OCI-LY3 (cell line): ENCODE data around the gene PRUNE2.

Source experiments
- H2AFZ ChIP-seq: fragments of 200-600, 300-600 bp; shearing (Covaris generic); 2 replicates; pipeline ENCODE4 v1.6.0; 2014; ENCODE audit warnings: antibody characterized with exemption, low read depth, low read length
- H3K27ac ChIP-seq: fragments of 200-600, 300-600 bp; sonication (generic); 2 replicates; pipeline ENCODE4 v1.5.1; 2014; ENCODE audit warnings: mild to moderate bottlenecking, low read length, moderate library complexity, mixed read lengths
- H3K27me3 ChIP-seq: fragments of 200-600, 300-600 bp; sonication (generic); 2 replicates; pipeline ENCODE4 v1.6.1; 2014; ENCODE audit warnings: low read depth, low read length, mixed read lengths
- H3K36me3 ChIP-seq: fragments of 200-600, 300-600 bp; sonication (generic); replicated peaks from 2 replicates; pipeline ENCODE3; 2014; ENCODE audit warnings: low read depth, low read length, mixed read lengths
- H3K4me1 ChIP-seq: fragments of 300-600, 200-600 bp; sonication (generic); 2 replicates; pipeline ENCODE4 v1.6.1; 2014; ENCODE audit warnings: low read length, mixed read lengths
- H3K4me2 ChIP-seq: fragments of 200-600, 300-600 bp; sonication (generic); 2 replicates; pipeline ENCODE4 v1.6.1; 2014; ENCODE audit warnings: low read length, mixed read lengths
- H3K4me3 ChIP-seq: fragments of 300-600, 200-600 bp; sonication (generic); 2 replicates; pipeline ENCODE4 v1.5.1; 2014; ENCODE audit warnings: antibody characterized with exemption, mild to moderate bottlenecking, low read length, moderate library complexity
- H3K79me2 ChIP-seq: fragments of 300-600, 200-600 bp; shearing (Covaris generic); 2 replicates; pipeline ENCODE4 v1.6.1; 2014; ENCODE audit warnings: mild to moderate bottlenecking, low read length, mixed read lengths
- H3K9ac ChIP-seq: fragments of 300-600, 200-600 bp; shearing (Covaris generic); 2 replicates; pipeline ENCODE4 v1.6.0; 2014; ENCODE audit warnings: mild to moderate bottlenecking, low read length, moderate library complexity
- H3K9me3 ChIP-seq: fragments of 200-600, 300-600 bp; shearing (Covaris generic); 2 replicates; pipeline ENCODE4 v1.6.1; 2014; ENCODE audit warnings: low read length, mixed read lengths; ENCODE audit not compliant: insufficient read depth
- H4K20me1 ChIP-seq: fragments of 200-600, 300-600 bp; sonication (generic); 2 replicates; pipeline ENCODE4 v1.6.1; 2016; ENCODE audit warnings: low read length, mixed read lengths; ENCODE audit not compliant: insufficient read depth
- CTCF ChIP-seq: fragments of 200-600, 300-600 bp; sonication (generic); IDR thresholded peaks from 2 replicates; pipeline ENCODE4 v1.5.1; 2014; ENCODE audit warnings: antibody characterized with exemption, low read length, low read depth
- EZH2phosphoT487 ChIP-seq: fragments of 200-600 bp; shearing (Covaris generic); IDR thresholded peaks from 2 replicates; pipeline ENCODE4 v1.6.1; 2018; ENCODE audit warnings: antibody characterized with exemption, mixed run types, low read depth

Gene PRUNE2

DNA sequence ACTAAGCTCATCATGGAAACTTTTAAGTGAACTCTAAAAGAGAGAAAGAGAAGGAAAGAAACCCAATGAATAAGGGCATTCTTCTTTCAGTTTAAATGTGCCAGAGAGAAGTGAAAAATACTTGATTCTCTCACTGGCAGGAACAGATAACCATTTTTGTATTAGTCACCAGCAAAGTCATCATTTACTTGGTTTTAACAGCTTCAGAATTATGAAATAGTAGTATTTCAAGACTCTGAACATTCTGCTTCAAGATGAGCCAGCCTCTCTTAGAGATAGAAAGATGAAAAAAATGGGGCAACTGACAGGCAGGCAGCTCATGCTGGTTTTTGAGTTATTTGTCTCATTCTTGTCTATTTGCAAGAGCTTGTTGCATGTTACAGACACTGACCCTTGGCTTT is 343.4 kb downstream of the PRUNE2 start:
- Histone ChIP-seq H3K27ac (no peak overlapping the region), H3K9me3 (no peaks in the 10 kb centered on the region), H3K4me1 (peaks cover 16% of the 10 kb centered on the region), H3K4me2 (peak overlapping the region; percentile 27; the same call in 1 of the 2 replicates), H3K36me3 (no peaks in the 10 kb centered on the region), H3K79me2 (no peaks in the 10 kb centered on the region), H3K27me3 (peaks cover 47% of the 10 kb centered on the region), H4K20me1 (no peaks in the 10 kb centered on the region), H3K4me3 (no peak overlapping the region), H2AFZ (no peak overlapping the region), H3K9ac (no peak overlapping the region)
- no peak for TF ChIP-seq EZH2phosphoT487
- no peak for TF ChIP-seq CTCF

DNA sequence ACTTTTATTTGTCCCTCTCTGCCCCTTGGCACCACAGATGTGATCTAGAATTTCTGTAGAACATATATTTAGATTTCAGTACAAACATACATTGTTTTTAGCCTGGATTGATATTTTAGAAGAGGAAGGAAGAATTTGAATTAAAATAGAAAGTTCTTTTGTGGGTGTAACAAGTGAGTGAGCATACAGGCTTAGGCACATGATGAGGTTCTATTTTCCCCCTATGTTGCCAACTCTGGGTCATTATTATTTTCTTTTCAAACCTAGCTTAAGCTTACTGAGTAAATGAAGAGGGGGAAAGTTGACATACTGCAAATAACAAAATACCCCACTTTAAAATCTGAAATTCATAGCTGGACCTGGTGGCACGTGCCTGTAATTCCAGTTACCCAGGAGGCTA is 344.0 kb downstream of the PRUNE2 start:
- Histone ChIP-seq H3K27ac (no peak overlapping the region), H3K4me2 (peak overlapping the region; percentile 27; the same call in 1 of the 2 replicates), H3K36me3 (no peaks in the 10 kb centered on the region), H3K9ac (no peak overlapping the region), H3K79me2 (no peaks in the 10 kb centered on the region), H3K9me3 (no peaks in the 10 kb centered on the region), H3K4me3 (no peak overlapping the region), H3K4me1 (peaks cover 16% of the 10 kb centered on the region), H2AFZ (no peak overlapping the region), H3K27me3 (peaks cover 47% of the 10 kb centered on the region), H4K20me1 (no peaks in the 10 kb centered on the region)
- TF ChIP-seq CTCF (no peak), EZH2phosphoT487 (no peak)
